Fibroblast of lung (primary cell): Measurements from ENCODE around the gene PADI1.

ENCODE experiments used
- CTCF ChIP-seq, 2 donors: IDR thresholded peaks in 1 of 2; conservative IDR thresholded peaks in 1 of 2; 1 replicate in 1 of 2; 2 replicates in 1 of 2; pipeline ENCODE4 v1.5.1; 2011 to 2012; ENCODE audit warnings: low read length in 2 of 2, control low read depth in 1 of 2, inconsistent platforms in 1 of 2, low read depth in 1 of 2, mild to moderate bottlenecking in 1 of 2
- EZH2 ChIP-seq: IDR thresholded peaks from 2 replicates; pipeline ENCODE4 v1.5.1; 2012; ENCODE audit warnings: low read length, control low read depth, mild to moderate bottlenecking; ENCODE audit errors: missing control alignments

- TF ChIP-seq CTCF (conservative IDR thresholded peaks at IDR 0.05 in 1 of 2, IDR thresholded peaks at IDR 0.05 in 1 of 2; ENCODE audit: low read depth in 1 of 2, low read length in 2 of 2) (no peak), EZH2 (no peak)
Observed at GRCh38 chr1:17239420-17239819, 34.5 kb downstream of the PADI1 start.
